ENCODE results near the gene RNF144B. TPM values are rescaled to one million over a fixed set of nuclear protein-coding genes. Genes with fewer than 3 reads are reported as not detected.

RNF144B gene
- total and polyA plus RNA-seq, 2 donors (not counting 1 experiment from before 2014, with no cell fraction given): 0.61 to 0.83 TPM

DNA sequence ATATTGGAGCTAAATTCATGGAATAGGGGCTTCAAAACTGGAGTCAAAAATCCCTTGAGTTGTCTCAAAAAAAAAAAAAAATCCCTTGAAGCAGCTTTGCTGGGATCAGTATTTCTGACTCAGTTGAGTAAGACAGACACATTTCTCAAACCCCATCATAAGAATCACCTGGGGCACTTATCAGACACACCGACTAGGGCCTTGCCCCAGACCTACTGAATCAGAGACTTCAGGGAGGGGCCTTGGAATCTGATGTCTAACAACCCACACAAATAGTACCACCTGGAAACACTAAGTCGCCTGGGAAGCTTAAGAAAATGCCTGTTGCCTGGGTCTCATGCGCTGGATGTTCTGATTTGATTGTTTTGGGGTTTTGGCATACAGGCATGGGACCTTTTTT lies 44.9 kb upstream of the RNF144B start:
- TF ChIP-seq, protein P1, sequence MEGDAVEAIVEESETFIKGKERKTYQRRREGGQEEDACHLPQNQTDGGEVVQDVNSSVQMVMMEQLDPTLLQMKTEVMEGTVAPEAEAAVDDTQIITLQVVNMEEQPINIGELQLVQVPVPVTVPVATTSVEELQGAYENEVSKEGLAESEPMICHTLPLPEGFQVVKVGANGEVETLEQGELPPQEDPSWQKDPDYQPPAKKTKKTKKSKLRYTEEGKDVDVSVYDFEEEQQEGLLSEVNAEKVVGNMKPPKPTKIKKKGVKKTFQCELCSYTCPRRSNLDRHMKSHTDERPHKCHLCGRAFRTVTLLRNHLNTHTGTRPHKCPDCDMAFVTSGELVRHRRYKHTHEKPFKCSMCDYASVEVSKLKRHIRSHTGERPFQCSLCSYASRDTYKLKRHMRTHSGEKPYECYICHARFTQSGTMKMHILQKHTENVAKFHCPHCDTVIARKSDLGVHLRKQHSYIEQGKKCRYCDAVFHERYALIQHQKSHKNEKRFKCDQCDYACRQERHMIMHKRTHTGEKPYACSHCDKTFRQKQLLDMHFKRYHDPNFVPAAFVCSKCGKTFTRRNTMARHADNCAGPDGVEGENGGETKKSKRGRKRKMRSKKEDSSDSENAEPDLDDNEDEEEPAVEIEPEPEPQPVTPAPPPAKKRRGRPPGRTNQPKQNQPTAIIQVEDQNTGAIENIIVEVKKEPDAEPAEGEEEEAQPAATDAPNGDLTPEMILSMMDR (conservative IDR thresholded peaks at IDR 0.05 in 1 of 2, IDR thresholded peaks at IDR 0.05 in 1 of 2; ENCODE audit: low read depth in 1 of 2, low read length in 2 of 2): no peak
- no peak for TF ChIP-seq EZH2 (IDR thresholded peaks at IDR 0.05; ENCODE audit: low read length, missing control alignments)
- no peak overlapping the region for H3K9ac ChIP-seq (ENCODE audit: insufficient read depth, low read length)

DNA sequence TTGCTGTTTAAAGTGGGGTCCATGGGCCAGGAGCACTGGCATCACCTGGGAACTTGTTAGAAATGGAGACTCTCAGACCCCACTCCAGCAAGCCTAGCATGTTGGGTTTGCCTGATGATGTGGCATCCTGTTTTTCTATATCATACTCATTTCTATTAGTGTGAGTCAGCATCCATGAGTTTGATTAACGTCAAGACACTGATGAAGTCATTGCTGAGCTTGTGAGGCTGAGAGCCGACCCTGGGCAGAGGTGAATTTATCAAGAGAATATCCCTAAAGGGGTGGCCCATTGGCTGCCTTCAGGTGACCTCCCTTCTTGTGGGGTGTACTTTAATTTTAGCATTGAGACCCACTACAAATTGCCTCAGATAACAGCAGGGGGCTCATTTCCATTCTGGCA lies 43.4 kb upstream of the RNF144B start:
- Histone ChIP-seq H3K27ac (ENCODE audit: insufficient read depth, low read length) (peak overlapping the region; percentile 38), H3K4me1 (ENCODE audit: control insufficient read depth, extremely low read depth, insufficient read depth, low read length) (no peaks in the 10 kb centered on the region), H3K36me3 (ENCODE audit: control insufficient read depth, insufficient read depth, low read length) (no peaks in the 10 kb centered on the region), H3K4me3 (replicated peaks in 1 of 4; ENCODE audit: control extremely low read depth in 1 of 4, insufficient read depth in 1 of 4, low read depth in 3 of 4, low read length in 4 of 4) (no peak overlapping the region), H3K79me2 (ENCODE audit: control insufficient read depth, insufficient read depth, low read length) (no peaks in the 10 kb centered on the region), H4K20me1 (ENCODE audit: control insufficient read depth, extremely low read depth, insufficient read depth, low read length) (no peaks in the 10 kb centered on the region), H3K4me2 (ENCODE audit: extremely low read depth, insufficient read depth, low read length) (no peak overlapping the region), H3K9ac (ENCODE audit: insufficient read depth, low read length) (no peak overlapping the region), H2AFZ (ENCODE audit: low read length) (peak overlapping the region; percentile 34), H3K9me3 (ENCODE audit: control insufficient read depth, insufficient read depth, low read depth, low read length) (no peaks in the 10 kb centered on the region), H3K27me3 (ENCODE audit: control insufficient read depth, insufficient read depth, low read length) (no peaks in the 10 kb centered on the region)
- DNase-seq (ENCODE audit: low read depth in 2 of 2): peak; percentile 81 to 85
- TF ChIP-seq, protein P1 (conservative IDR thresholded peaks at IDR 0.05 in 1 of 2, IDR thresholded peaks at IDR 0.05 in 1 of 2; ENCODE audit: low read depth in 1 of 2, low read length in 2 of 2): no peak
- TF ChIP-seq EZH2 (IDR thresholded peaks at IDR 0.05; ENCODE audit: low read length, missing control alignments): no peak

More for the DNA sequence above, 44.9 kb upstream of the RNF144B start:
- Histone ChIP-seq H3K27me3 (ENCODE audit: control insufficient read depth, insufficient read depth, low read length) (no peaks in the 10 kb centered on the region), H3K79me2 (ENCODE audit: control insufficient read depth, insufficient read depth, low read length) (no peaks in the 10 kb centered on the region), H3K4me1 (ENCODE audit: control insufficient read depth, extremely low read depth, insufficient read depth, low read length) (no peaks in the 10 kb centered on the region), H2AFZ (ENCODE audit: low read length) (no peak overlapping the region), H3K4me2 (ENCODE audit: extremely low read depth, insufficient read depth, low read length) (no peak overlapping the region), H3K27ac (ENCODE audit: insufficient read depth, low read length) (no peak overlapping the region), H3K4me3 (replicated peaks in 1 of 4; ENCODE audit: control extremely low read depth in 1 of 4, insufficient read depth in 1 of 4, low read depth in 3 of 4, low read length in 4 of 4) (no peak overlapping the region), H3K9me3 (ENCODE audit: control insufficient read depth, insufficient read depth, low read depth, low read length) (no peaks in the 10 kb centered on the region), H3K36me3 (ENCODE audit: control insufficient read depth, insufficient read depth, low read length) (no peaks in the 10 kb centered on the region), H4K20me1 (ENCODE audit: control insufficient read depth, extremely low read depth, insufficient read depth, low read length) (no peaks in the 10 kb centered on the region)
- no peak for DNase-seq (ENCODE audit: low read depth in 2 of 2)

DNA sequence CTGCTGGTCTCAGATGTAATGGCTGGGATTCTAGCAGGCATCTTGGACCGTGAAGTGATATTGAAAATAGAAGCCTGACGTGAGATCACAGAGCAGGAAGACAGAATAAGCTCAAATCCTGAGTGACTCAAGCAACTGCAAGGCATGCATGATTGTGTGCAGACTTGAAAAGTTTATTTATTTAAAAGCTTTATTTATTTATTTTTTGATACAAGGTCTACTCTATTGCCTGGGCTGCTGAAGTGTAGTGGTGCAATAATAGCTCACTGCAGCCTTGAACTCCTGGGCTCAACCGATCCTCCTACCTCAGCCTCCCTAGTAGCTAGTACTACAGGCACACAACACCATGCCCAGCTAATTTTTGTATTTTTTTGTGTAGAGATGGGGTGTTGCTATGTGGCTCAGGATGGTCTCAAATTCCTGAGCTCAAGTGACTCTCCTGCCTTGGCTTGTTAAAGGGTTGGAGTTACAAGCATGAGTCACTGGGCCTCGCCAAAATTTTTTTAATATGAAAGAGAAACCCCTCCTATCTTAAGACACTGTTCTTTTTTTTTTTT lies 40.1 kb upstream of the RNF144B start:
- H3K4me1 ChIP-seq (ENCODE audit: control insufficient read depth, extremely low read depth, insufficient read depth, low read length): no peaks in the 10 kb centered on the region
- DNase-seq (ENCODE audit: low read depth in 2 of 2): peak; percentile 59 to 77
- no peaks in the 10 kb centered on the region for H3K27me3 ChIP-seq (ENCODE audit: control insufficient read depth, insufficient read depth, low read length)
- no peaks in the 10 kb centered on the region for H3K36me3 ChIP-seq (ENCODE audit: control insufficient read depth, insufficient read depth, low read length)
- H3K9me3 ChIP-seq (ENCODE audit: control insufficient read depth, insufficient read depth, low read depth, low read length): no peaks in the 10 kb centered on the region
- no peaks in the 10 kb centered on the region for H3K79me2 ChIP-seq (ENCODE audit: control insufficient read depth, insufficient read depth, low read length)
- H4K20me1 ChIP-seq (ENCODE audit: control insufficient read depth, extremely low read depth, insufficient read depth, low read length): no peaks in the 10 kb centered on the region
- no peak overlapping the region for H3K27ac ChIP-seq (ENCODE audit: insufficient read depth, low read length)
- no peak for TF ChIP-seq EZH2 (IDR thresholded peaks at IDR 0.05; ENCODE audit: low read length, missing control alignments)
- TF ChIP-seq, protein P1 (conservative IDR thresholded peaks at IDR 0.05 in 1 of 2, IDR thresholded peaks at IDR 0.05 in 1 of 2; ENCODE audit: low read depth in 1 of 2, low read length in 2 of 2): no peak
- H3K4me3 ChIP-seq (replicated peaks in 1 of 4; ENCODE audit: control extremely low read depth in 1 of 4, insufficient read depth in 1 of 4, low read depth in 3 of 4, low read length in 4 of 4): no peak overlapping the region
- H3K9ac ChIP-seq (ENCODE audit: insufficient read depth, low read length): no peak overlapping the region
- no peak overlapping the region for H3K4me2 ChIP-seq (ENCODE audit: extremely low read depth, insufficient read depth, low read length)
- H2AFZ ChIP-seq (ENCODE audit: low read length): peak overlapping the region; percentile 36

Data from fibroblast of lung (primary cell).